ENCODE measurements around the gene LRRC7.

Gene LRRC7

GRCh38 chr1:69776555-69776954 is 208.8 kb downstream of the LRRC7 start:
- no peak for DNase-seq (ENCODE audit: low spot score)

- DNase-seq (ENCODE audit: low spot score): no peak
Observed at GRCh38 chr1:69777423-69777822, 209.7 kb downstream of the LRRC7 start.

- no peak for DNase-seq (ENCODE audit: low spot score)
Observed at GRCh38 chr1:69777971-69778370, 210.2 kb downstream of the LRRC7 start.

GRCh38 chr1:69787151-69787550 is 219.4 kb downstream of the LRRC7 start:
- no peak for DNase-seq (ENCODE audit: low spot score)

- DNase-seq (ENCODE audit: low spot score): no peak
Observed at GRCh38 chr1:69791311-69791710, 223.6 kb downstream of the LRRC7 start.

GRCh38 chr1:69794831-69795230 is 227.1 kb downstream of the LRRC7 start:
- no peak for DNase-seq (ENCODE audit: low spot score)

GRCh38 chr1:69814926-69815325 is 247.2 kb downstream of the LRRC7 start:
- no peak for DNase-seq (ENCODE audit: low spot score)

- DNase-seq (ENCODE audit: low spot score): no peak
Observed at GRCh38 chr1:69824932-69825331, 257.2 kb downstream of the LRRC7 start.

- DNase-seq (ENCODE audit: low spot score): no peak
Observed at GRCh38 chr1:69827732-69828131, 260.0 kb downstream of the LRRC7 start.

GRCh38 chr1:69833536-69833935 is 265.8 kb downstream of the LRRC7 start:
- no peak for DNase-seq (ENCODE audit: low spot score)

GRCh38 chr1:69834336-69834735 is 266.6 kb downstream of the LRRC7 start:
- DNase-seq (ENCODE audit: low spot score): no peak

GRCh38 chr1:69835955-69836354 is 268.2 kb downstream of the LRRC7 start:
- DNase-seq (ENCODE audit: low spot score): no peak

GRCh38 chr1:69836971-69837636 is 269.4 kb downstream of the LRRC7 start:
- no peak for DNase-seq (ENCODE audit: low spot score)

GRCh38 chr1:69842326-69842725 is 274.6 kb downstream of the LRRC7 start:
- DNase-seq (ENCODE audit: low spot score): no peak

- DNase-seq (ENCODE audit: low spot score): no peak
Observed at GRCh38 chr1:69845655-69846054, 277.9 kb downstream of the LRRC7 start.

GRCh38 chr1:69846267-69846666 is 278.5 kb downstream of the LRRC7 start:
- DNase-seq (ENCODE audit: low spot score): no peak

GRCh38 chr1:69847670-69848069 is 279.9 kb downstream of the LRRC7 start:
- DNase-seq (ENCODE audit: low spot score): no peak

GRCh38 chr1:69852151-69852550 is 284.4 kb downstream of the LRRC7 start:
- DNase-seq (ENCODE audit: low spot score): no peak

- no peak for DNase-seq (ENCODE audit: low spot score)
Observed at GRCh38 chr1:69852706-69853105, 285.0 kb downstream of the LRRC7 start.

GRCh38 chr1:69858534-69858933 is 290.8 kb downstream of the LRRC7 start:
- no peak for DNase-seq (ENCODE audit: low spot score)

- DNase-seq (ENCODE audit: low spot score): no peak
Observed at GRCh38 chr1:69861641-69862040, 293.9 kb downstream of the LRRC7 start.

GRCh38 chr1:69862906-69863305 is 295.2 kb downstream of the LRRC7 start:
- no peak for DNase-seq (ENCODE audit: low spot score)

GRCh38 chr1:69863704-69864103 is 296.0 kb downstream of the LRRC7 start:
- no peak for DNase-seq (ENCODE audit: low spot score)

- DNase-seq (ENCODE audit: low spot score): no peak
Observed at GRCh38 chr1:69871412-69871811, 303.7 kb downstream of the LRRC7 start.

GRCh38 chr1:69878338-69878737 is 310.6 kb downstream of the LRRC7 start:
- no peak for DNase-seq (ENCODE audit: low spot score)
